GM12864 (cell line): ENCODE data around the gene H1-8.

Source experiments
- DNase-seq: peaks from one replicate; pipeline ENCODE4 v3.0.0-alpha.2; 2011; ENCODE audit warnings: low read depth
- H3K4me3 ChIP-seq: 2 replicates; pipeline ENCODE4 v1.5.1; 2011; ENCODE audit warnings: mild to moderate bottlenecking, low read depth, low read length, control low read depth
- TF ChIP-seq, protein P1 (sequence below): IDR thresholded peaks from 2 replicates; pipeline ENCODE4 v1.5.1; 2011; ENCODE audit warnings: low read depth, mild to moderate bottlenecking, moderate library complexity, low read length, control low read depth, inconsistent platforms; ENCODE audit errors: missing control alignments

H1-8 gene

GRCh38 chr3:129558081-129558771, 15.3 kb downstream of the H1-8 start:
- DNase-seq, result no peak
- TF ChIP-seq, protein P1, sequence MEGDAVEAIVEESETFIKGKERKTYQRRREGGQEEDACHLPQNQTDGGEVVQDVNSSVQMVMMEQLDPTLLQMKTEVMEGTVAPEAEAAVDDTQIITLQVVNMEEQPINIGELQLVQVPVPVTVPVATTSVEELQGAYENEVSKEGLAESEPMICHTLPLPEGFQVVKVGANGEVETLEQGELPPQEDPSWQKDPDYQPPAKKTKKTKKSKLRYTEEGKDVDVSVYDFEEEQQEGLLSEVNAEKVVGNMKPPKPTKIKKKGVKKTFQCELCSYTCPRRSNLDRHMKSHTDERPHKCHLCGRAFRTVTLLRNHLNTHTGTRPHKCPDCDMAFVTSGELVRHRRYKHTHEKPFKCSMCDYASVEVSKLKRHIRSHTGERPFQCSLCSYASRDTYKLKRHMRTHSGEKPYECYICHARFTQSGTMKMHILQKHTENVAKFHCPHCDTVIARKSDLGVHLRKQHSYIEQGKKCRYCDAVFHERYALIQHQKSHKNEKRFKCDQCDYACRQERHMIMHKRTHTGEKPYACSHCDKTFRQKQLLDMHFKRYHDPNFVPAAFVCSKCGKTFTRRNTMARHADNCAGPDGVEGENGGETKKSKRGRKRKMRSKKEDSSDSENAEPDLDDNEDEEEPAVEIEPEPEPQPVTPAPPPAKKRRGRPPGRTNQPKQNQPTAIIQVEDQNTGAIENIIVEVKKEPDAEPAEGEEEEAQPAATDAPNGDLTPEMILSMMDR, result no peak

DNA sequence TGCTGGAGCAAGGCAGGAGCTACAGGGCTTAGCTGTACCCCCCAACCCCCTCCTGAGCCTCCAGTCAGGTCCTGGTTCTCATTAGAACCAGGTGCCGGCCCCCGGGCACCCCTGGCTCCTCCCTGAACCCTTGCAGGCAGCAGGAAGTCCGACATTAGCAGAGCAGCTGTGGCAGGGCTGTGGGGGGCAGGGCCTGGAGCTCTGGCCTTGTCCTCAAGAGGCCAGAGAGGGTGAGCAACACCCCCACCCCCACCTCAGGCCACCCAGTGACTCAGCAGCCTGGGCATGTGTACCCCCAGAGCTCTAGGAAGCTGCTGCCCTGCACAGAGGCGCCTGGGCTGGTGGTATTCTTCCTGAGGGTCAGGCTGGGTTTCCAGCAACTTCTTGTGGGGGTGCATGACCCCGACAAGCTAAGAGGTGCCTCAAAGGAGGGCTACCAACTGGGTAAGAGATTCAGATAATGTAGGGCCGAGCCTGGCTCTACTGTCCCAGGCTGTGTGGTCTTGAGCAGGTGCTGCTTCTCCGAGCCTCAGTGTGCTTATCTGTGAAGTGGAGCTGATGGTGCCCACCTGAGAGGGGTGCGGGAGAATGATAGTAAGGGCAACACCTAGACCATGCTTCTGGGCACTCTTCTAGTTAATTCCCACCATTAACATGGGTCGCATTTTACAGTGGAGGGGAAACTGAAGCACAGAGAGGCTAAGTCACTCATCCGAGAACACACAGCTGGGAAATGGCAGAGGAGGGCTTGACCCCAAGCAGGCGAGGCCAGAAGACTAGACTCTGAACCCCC, 16.0 kb downstream of the H1-8 start:
- no peak for DNase-seq
- no peak overlapping the region for H3K4me3 ChIP-seq
- TF ChIP-seq, protein P1, result no peak

More at GRCh38 chr3:129558081-129558771, 15.3 kb downstream of the H1-8 start:
- H3K4me3 ChIP-seq, result no peak overlapping the region

DNA sequence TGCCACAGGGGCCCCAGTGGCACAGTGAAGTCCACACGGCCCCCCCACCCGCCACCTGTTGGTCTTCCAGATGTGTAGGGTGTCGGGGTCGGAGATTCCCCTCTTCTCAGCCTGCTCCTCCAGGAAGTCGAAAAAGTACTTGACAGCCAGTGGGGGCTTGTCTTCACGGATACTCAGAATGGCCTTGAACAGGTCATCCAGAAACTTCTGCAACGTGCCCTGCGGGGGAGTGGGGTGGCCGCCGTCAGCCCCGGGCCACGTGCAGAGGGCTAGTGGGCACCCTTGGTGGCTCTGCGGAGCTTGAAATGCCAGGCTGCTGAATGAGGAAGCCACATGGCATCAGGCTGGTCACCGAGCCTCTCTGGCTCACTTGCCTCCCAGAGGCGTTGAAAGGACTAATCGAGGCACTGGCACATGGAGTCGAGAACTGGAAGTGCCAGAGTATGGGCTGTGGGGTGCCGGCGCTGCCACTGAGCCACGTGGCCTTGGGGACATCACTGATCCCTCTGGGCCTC, 16.6 kb downstream of the H1-8 start:
- H3K4me3 ChIP-seq, result no peak overlapping the region
- DNase-seq, result no peak
- TF ChIP-seq, protein P1, result no peak

DNA sequence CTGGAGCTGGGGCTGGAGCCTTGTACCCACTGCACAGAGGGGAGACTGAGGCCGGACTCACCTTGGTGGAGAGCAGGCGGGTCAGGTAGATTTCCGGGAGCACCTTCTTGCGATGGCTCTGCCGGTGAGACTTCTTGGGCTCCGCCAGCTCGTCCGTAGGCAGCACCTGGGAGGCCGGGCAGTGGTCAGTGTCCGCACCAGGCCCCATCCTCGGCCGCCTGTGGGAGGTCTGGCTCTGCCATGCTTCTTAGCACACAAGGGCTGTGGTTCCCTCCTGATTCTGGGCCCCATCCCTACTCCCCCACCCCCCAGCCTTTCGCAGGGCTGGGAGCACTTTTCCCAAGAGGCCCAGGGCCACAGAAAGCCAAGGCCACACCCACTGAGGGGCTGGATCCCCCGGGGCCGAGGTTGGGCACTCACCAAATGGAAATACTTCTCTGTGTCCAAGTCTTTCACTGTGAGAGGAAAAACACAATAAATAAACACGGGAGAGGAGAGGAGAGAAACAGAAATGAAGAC, 17.4 kb downstream of the H1-8 start:
- no peak overlapping the region for H3K4me3 ChIP-seq
- DNase-seq, result no peak
- TF ChIP-seq, protein P1, result no peak

DNA sequence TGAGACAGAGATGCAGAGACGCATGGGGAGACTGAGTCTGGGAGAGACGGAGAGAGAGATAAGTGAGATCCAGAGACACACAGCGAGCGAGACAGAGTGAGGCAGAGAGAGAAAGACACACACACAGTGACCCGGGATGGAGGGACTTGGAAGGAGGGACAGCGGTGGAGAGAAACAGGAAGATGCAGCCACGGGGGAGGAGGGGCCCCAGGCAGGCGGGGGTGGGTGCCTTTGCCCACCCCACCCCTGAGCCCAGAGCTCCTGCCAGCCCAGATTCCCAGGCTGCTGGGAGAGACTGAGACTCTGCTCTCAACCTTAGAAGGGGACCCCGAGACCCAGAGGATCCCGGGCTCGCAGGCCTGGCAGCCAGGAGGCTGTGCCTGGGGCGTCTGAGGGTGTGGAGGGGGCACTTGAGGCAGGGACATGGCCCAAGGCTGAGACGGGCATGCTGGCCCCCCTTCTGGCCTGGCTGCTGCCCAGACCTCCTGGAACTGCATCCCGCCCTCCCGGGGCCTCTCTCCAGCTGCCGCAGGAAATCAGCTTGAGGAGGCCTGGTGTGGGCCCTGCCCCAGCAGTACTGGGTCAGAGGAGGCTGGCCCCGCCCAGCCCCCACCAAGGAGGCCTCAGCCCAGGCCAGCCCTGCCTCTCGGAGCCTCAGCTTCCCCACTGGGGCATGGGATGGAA, 18.1 kb downstream of the H1-8 start:
- no peak overlapping the region for H3K4me3 ChIP-seq
- no peak for DNase-seq
- TF ChIP-seq, protein P1, result no peak

DNA sequence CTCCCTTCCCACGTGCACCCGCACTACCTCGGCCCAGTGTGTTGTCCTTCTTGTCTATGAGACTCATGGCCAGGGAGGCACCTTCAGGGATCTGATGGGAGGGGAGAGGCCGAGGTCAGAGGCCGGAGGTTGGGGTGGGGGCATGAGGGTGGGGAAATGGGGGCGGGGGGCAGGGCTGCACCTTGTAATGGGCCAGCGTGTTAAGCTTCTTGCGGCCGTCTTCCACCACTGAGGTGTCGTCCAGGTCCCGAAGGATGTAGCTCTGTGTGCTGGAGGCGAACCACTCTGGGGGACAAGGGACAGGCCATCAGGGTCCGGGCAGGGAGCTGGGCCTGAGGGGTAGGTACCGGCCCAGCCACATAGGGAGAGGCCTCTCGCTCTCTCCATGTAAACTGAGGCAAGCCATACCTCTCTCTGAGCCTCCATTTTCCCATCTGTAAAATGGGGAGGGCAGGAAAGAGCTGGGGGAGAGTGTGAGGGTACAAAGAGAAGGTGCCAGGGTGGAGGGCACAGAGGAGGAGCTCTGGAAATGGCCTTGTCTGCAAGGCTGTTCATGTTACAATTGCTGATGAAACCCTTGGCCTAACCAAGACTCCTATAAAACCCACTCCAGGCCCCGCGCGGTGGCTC, 18.8 kb downstream of the H1-8 start:
- TF ChIP-seq, protein P1, result no peak
- DNase-seq, result no peak
- H3K4me3 ChIP-seq, result no peak overlapping the region
